Activated CD4-positive, alpha-beta T cell treated with anti-CD3 and anti-CD28 coated beads, Interleukin-2, amount 50 U/mL, for 1 hour (primary cell): ENCODE results near the gene SLCO4C1.

Experiments used
- DNase-seq: peaks from one replicate; pipeline ENCODE4 v3.0.0-alpha.2; 2020

The SLCO4C1 gene

GRCh38 chr5:102262688-102263087 lies 33.4 kb downstream of the SLCO4C1 start:
- DNase-seq, result no peak

- no peak for DNase-seq
These were observed 46.7 kb downstream of the SLCO4C1 start for GRCh38 chr5:102249381-102249780.

DNA sequence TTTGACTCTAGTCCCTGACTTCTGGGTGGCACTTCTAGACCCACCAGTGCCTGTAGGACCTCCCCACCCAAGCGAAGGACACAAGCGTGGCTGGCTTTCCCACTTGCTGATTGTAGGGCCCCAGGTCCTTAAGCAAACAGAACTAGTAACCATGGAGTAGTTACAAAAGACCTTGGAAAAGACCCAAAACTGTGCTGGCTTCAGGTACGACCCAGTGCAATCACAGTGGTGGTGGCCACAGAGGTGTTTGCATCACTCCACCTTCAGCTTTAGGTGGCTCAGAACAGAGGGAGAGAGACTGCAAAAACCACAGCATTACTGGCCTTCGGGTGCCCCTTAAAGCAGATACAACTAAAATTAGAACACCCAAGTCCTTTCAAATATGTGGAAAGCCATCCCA lies 52.9 kb downstream of the SLCO4C1 start:
- no peak for DNase-seq

- no peak for DNase-seq
These were observed 54.2 kb downstream of the SLCO4C1 start for GRCh38 chr5:102241809-102242421.

DNA sequence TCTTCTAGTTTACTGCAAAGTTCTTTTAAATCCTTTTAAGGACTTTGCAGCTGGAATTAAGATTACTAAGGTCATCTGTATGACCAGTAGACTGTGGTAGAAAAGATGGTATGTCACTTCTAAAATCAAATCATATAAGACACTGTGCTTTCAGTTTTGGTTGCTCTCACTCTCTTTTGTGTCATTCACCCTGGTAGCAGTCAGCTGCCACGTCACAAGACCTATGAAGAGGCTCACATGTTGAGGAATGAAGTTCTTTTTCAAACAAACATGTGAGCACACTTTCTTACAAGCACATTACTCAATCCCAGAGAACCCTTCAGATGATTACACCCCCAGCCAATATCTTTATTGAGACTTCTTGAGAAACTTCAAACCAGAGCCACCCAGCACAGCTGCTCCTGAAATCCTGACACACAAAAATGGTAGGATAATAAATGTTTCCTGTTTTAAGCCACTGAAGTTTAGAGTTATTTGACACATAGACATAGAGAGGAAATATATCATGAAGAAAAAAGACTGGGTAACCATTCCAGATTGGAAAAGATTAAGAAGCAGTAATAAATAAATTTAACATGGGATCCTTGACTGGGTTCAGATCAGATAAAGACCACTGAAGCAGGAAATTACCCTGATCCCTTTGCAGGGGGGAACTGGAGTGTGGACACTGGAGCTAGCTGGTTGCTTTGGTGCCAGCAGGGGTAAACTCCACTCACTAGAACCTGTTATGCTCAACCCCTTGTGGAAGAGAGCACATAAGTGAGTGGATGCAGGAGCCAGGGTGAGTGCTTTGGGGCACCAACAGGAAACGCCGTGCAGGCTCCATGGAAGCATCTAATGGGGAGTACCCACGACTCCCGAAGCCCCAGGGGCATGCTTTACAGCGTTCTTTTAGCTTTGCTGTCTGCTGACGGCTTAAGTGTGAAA lies 64.1 kb downstream of the SLCO4C1 start:
- DNase-seq, result no peak

DNA sequence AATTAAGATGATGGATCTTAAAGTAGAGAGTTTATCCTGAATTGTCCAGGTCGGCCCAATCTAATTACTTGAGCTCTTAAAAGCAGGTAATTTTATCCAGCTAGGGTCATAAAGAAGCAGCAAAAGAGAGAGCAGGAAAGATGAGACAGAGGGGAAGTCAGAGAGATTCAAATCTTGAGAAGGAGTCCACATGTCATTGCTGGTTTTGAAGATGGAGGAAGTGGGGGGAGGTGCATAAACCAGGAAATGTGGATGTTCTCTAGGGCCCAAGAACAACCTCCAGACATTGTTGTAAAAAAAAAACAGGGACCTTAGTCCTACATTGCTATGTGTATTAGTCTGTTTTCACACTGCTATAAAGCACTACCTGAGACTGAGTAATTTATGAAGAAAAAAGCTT lies 66.4 kb downstream of the SLCO4C1 start:
- no peak for DNase-seq

DNA sequence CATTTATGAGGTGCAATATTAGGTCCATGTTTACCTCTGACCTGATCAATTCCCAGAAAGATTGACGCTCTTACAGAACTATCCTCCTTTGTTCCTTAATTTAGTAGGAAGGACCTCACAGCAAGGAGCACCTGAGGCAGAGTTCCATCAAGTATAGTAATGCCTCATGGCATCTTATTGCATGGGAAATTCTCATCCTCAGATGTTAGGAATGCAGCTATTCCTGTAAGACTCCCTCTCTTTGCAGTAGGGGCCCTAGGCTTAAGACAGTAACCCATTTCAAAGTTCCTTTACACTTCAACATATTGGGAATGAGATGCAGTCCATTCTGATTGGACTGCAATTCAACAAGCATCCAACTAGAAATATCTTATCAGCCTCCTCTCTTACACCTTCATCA lies 69.8 kb downstream of the SLCO4C1 start:
- DNase-seq, result no peak

- DNase-seq, result no peak
These were observed 72.3 kb downstream of the SLCO4C1 start for GRCh38 chr5:102223542-102224477.

DNA sequence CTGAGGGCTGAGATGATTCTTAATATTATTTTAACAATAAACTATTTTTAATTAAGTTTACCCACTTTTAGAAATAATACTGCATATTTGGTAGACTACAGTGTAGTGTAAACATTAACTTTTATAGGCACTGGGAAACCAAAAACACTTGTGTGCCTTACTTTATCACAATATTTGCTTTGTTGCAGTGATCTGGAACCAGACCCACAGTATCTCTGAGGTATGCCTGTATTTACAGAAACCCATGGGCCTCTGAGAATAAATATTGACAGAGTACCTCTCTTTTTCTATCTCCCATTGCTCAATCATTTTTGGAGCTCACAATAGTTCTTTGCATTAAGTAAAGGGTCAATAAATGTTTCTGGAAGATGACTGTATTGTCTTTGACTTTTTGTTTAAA lies 73.3 kb downstream of the SLCO4C1 start:
- DNase-seq, result no peak

DNA sequence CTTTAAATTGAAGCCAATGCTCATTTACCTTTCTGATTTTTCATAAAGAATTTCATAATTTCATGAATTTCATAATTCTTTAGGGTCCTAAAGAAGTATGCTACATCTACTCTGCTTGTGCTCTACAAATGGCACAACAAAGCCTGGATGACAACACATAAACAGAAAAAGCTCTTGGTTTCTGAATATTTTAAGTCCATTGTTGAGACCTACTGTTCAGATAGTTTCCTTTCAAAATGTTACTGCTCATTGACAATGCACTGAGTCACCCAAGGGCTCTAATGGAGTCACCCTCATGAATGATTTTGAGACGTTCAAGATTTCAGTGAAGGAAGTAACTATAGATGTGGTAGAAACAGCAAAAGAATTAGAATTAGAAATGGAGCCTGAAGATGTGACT lies 74.1 kb downstream of the SLCO4C1 start:
- no peak for DNase-seq

DNA sequence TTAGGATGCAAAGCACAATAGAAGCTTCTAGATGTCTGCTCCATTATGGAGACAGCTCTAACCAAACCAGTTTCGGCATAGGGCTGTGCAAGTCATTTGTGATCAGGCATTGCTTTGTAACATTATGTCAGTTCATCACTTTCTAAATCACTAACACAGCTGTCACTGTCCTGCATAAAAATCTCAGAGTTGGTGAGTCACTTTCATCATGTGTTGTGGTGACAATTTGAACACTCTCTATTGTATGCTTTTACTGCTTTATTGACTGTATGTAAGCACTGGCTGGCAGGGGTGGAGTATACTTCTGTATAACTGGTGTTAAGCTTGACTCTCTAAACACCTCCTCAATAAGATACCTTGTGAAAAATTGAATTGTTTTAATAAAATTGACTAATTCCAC lies 77.9 kb downstream of the SLCO4C1 start:
- no peak for DNase-seq

GRCh38 chr5:102216678-102217077 lies 79.4 kb downstream of the SLCO4C1 start:
- no peak for DNase-seq

GRCh38 chr5:102211165-102211564 lies 84.9 kb downstream of the SLCO4C1 start:
- no peak for DNase-seq

DNA sequence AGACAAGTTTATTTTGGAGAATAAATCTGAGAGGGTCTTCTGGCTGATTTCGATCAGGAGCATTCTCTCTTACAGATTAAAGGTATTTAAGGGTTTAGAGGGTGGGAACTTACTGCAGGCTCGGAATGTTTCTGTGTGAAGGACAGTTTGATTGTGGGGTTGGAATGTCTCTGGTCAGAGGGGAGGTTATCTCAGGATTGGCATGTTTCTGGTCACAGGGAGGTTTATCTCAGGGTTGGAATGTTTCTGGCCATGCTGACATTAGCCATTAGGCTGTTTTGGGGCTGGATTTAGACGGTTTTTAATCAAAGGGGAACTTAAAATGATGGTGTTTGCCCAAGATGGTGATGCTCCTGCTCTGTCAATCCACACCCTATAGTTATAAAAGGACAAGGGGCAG lies 95.2 kb downstream of the SLCO4C1 start:
- no peak for DNase-seq

- no peak for DNase-seq
These were observed 99.6 kb downstream of the SLCO4C1 start for GRCh38 chr5:102196481-102196880.
